ENCODE measurements around the gene ALG14.
"Not testable (repeated sequence)": the region's sequence is repeated elsewhere in the genome, so short reads cannot be mapped to it uniquely, and the experiment has no call there.

Gene ALG14

GRCh38 chr1:95072532-95073419 lies at the start of gene ALG14:
Gene ALG14, minus strand, starts transcription at chr1:95072951. Its CDS starts 53 bp downstream, at chr1:95072898.
- peak; percentile 82 for DNase-seq (ENCODE audit: low read depth)

- no peak for DNase-seq (ENCODE audit: low read depth)
These were observed 49.5 kb upstream of the ALG14 start for GRCh38 chr1:95122151-95122697.

DNA sequence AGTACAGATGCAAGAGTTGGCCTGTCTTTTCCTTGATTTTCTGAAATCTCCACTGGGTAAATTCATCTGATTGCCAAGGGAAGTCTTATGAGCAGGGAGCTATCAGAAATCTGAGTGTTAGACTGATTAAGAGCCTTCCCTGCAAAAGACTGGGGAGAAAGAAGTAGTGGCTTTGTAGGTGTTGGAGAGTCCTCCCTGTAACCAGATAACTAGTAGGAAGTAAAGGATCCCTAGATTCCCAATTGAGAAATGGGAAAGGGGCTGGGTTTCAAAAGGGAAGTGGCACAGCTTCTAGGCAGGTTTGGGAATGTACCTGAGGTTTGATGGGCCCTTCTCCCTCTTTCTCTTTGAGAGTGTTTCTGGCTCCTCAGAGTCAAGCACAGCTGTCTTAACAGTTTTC lies 46.5 kb upstream of the ALG14 start:
- no peak for DNase-seq (ENCODE audit: low read depth)

DNA sequence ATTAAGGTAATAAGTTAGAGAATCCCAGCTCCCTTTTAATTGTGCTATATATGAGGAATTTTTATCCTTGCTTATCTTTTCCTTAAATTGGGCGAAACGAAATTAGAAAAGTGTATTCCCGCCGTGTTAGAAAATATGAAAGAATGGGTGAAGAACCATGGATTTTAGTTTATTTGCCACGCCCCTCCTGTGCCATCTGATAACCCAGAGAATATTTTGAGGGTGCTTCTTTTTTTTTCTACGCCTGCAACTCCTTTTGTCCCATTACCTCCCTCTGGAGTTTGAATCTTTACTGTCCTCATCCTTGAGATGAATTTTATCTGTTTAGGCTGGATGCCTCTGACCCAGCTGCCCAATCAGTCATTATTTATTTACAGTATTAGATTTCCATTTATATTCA lies 46.0 kb upstream of the ALG14 start:
- DNase-seq (ENCODE audit: low read depth): no peak

- no peak for DNase-seq (ENCODE audit: low read depth)
These were observed 45.3 kb upstream of the ALG14 start for GRCh38 chr1:95118067-95118499.

- peak; percentile 17 for DNase-seq (ENCODE audit: low read depth)
These were observed 44.7 kb upstream of the ALG14 start, which contains the start of gene TLCD4 for GRCh38 chr1:95117207-95118066. Gene TLCD4, plus strand, starts transcription at chr1:95117355. Its CDS starts 26,547 bp downstream, at chr1:95143902.

- DNase-seq (ENCODE audit: low read depth): peak; percentile 23
These were observed 43.9 kb upstream of the ALG14 start for GRCh38 chr1:95116580-95117206.

- DNase-seq (ENCODE audit: low read depth): no peak
These were observed 43.0 kb upstream of the ALG14 start for GRCh38 chr1:95115708-95116137.

- no peak for DNase-seq (ENCODE audit: low read depth)
These were observed 40.9 kb upstream of the ALG14 start for GRCh38 chr1:95113684-95114083.

- DNase-seq (ENCODE audit: low read depth): no peak
These were observed 38.3 kb upstream of the ALG14 start for GRCh38 chr1:95111014-95111413.

DNA sequence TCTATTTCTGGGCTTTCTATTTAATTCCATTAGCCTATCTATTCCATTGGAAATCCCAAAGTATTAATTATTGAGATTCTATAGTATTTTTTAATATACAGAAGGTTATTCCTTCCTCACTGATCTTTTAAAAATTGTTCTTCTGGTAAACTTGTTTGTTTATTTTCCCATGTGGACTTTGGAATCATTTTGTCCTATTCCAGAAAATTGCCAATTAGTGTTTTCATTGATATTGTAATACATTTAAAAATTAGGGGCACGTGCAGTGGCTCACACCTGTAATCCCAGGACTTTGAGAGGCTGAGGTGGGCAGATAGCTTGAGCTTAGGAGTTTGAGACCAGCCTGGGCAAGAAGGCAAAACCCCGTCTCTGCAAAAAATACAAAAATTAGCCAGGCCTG lies 36.0 kb upstream of the ALG14 start:
- DNase-seq (ENCODE audit: low read depth): no peak

GRCh38 chr1:95098196-95098595 lies 25.4 kb upstream of the ALG14 start:
- DNase-seq (ENCODE audit: low read depth): no peak

- no peak for DNase-seq (ENCODE audit: low read depth)
These were observed 24.7 kb upstream of the ALG14 start for GRCh38 chr1:95097426-95097825.

DNA sequence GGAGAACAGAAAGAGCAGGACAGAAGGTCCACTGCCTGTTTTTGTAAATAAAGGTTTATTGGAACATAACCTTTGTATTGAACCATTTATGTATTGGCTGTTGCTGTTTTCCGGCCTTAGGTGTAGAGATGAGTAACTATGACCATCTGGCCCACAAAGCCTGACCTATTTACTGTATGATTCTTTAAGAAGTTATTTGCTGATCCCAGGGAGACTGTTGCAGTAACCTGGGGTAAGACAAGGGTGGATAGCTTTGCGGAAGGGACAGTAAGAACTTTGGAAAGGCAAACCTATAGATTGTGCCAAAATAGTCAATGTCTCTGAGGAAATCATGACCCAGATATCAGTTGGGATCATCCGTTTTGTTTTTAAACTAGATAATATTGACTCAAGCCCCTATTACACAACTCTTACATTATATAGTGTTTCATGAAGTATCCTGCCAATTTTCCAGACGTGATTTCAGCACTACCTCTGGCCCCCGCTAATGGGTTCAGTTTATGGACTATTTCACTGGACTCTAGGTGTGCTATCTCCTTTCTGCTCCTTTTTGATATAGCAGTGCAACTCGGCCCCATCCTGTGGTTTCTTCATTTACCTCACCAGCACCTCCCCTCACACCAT lies 23.6 kb upstream of the ALG14 start:
- DNase-seq (ENCODE audit: low read depth): no peak

- no peak for DNase-seq (ENCODE audit: low read depth)
These were observed 23.1 kb upstream of the ALG14 start for GRCh38 chr1:95095833-95096217.

DNA sequence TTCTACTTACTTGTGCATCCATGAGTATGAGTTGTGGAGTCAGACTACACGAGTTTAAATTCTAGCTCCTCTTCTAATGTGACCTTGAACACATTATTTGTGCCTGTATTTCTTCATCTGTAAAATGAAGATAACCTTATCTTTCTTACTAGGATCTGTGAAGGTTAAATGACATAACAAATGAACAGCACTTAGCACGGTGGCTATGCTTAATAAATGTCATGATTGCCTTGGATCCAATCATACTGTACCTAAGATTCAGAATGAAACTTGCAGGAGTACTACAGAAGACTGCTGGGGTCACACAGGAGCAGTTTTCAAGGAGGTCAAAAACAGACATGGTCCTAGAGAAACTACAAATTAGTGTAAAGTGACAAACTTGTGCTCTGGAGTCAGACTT lies 22.2 kb upstream of the ALG14 start:
- DNase-seq (ENCODE audit: low read depth): no peak

DNA sequence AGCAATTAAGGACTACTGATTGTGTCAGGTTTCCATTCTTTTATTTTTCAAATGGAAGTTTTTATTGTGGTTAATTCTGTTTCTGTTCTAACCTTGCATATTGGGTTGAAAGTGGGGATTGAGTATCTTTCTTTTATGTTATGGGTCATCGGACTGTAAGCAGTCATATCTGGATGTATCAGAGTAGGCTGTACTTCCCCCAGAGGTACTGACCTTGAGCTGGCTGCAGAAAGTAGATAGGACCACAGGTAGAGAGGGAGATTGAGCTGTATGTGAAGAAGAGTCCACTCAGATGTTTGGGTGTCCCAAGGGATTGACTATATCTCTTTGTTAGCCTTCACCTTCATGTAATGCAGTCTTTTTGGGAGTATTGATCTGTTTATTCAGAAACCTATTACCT lies 20.5 kb upstream of the ALG14 start:
- DNase-seq (ENCODE audit: low read depth): no peak

DNA sequence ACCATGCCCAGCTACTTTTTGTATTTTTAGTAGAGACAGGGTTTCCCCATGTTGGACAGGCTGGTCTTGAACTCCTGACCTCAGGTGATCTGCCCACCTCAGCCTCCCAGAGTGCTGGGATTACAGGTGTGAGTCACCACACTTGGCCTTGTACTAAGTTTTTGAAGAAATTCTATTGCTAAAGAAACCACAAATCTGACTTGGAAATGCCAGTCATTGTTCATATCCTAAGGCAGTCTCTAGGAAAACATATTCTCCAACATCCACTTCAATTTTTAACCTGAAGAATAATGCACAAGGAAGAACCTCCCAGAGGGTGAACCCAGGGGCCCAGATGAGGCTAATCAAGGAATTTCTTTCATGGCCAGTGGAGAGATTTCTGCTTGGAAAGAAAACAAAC lies 20.1 kb upstream of the ALG14 start:
- DNase-seq (ENCODE audit: low read depth): not testable (repeated sequence)

GRCh38 chr1:95091290-95091689 lies 18.5 kb upstream of the ALG14 start:
- not testable (repeated sequence) for DNase-seq (ENCODE audit: low read depth)

- no peak for DNase-seq (ENCODE audit: low read depth)
These were observed 17.0 kb upstream of the ALG14 start for GRCh38 chr1:95089650-95090287.

GRCh38 chr1:95088303-95088702 lies 15.6 kb upstream of the ALG14 start:
- DNase-seq (ENCODE audit: low read depth): no peak
